H1 (cell line): ENCODE results near the gene SNX3. TPM values are rescaled to one million over a fixed set of nuclear protein-coding genes. Genes with fewer than 3 reads are reported as not detected.
"Not testable (repeated sequence)": the region's sequence is repeated elsewhere in the genome, so short reads cannot be mapped to it uniquely, and the experiment has no call there.

Source experiments
- CTCF ChIA-PET: fragments of 300-600 bp; sonication (Branson Sonifier 250); formaldehyde crosslinking; loops from one replicate; lab custom pipeline; 2021; ENCODE audit not compliant: partially characterized antibody; lab: Charles Lee
- POLR2A ChIA-PET: fragments of 300-600 bp; sonication (Branson Sonifier 250); formaldehyde crosslinking; loops from one replicate; lab custom pipeline; 2021; ENCODE audit warnings: inconsistent platforms; ENCODE audit not compliant: partially characterized antibody; lab: Charles Lee
- DNase-seq, 2 experiments: peaks; one replicate each; pipeline versions ENCODE4 v3.0.0 to v3.0.0-alpha.2; 2010 to 2022; ENCODE audit warnings: low spot score in 2 of 2, low read depth in 1 of 2, mixed read lengths in 1 of 2
- FAIRE-seq: peaks from 2 replicates; lab custom pipeline; 2011; peaks lifted over from hg19 to GRCh38; lab: Jason Lieb, UNC
- H2AFZ ChIP-seq: 2 replicates; pipeline ENCODE4 v1.8.1; 2012; ENCODE audit warnings: low read length, inconsistent platforms
- H2AK5ac ChIP-seq: 2 replicates; pipeline ENCODE4 v1.6.1; 2013; ENCODE audit warnings: low read depth, low read length
- H2BK120ac ChIP-seq: replicated peaks from 2 replicates; pipeline ENCODE3; 2013; ENCODE audit warnings: low read depth, low read length, inconsistent platforms
- H2BK12ac ChIP-seq: 2 replicates; pipeline ENCODE4 v1.6.1; 2013; ENCODE audit warnings: low read depth, low read length
- H2BK15ac ChIP-seq: 2 replicates; pipeline ENCODE4 v1.6.1; 2013; ENCODE audit warnings: low read length
- H2BK20ac ChIP-seq: 2 replicates; pipeline ENCODE4 v1.6.1; 2013; ENCODE audit warnings: low read length
- H2BK5ac ChIP-seq: 2 replicates; pipeline ENCODE4 v1.6.1; 2013; ENCODE audit warnings: low read depth, low read length
- H3K14ac ChIP-seq: 2 replicates; pipeline ENCODE4 v1.6.1; 2013; ENCODE audit warnings: inconsistent platforms; ENCODE audit not compliant: insufficient read length
- H3K18ac ChIP-seq: 2 replicates; pipeline ENCODE4 v1.6.1; 2013; ENCODE audit warnings: low read length; ENCODE audit errors: extremely low read depth
- H3K23ac ChIP-seq: 2 replicates; pipeline ENCODE4 v1.6.1; 2013; ENCODE audit warnings: inconsistent platforms; ENCODE audit not compliant: insufficient read length
- H3K23me2 ChIP-seq: 2 replicates; pipeline ENCODE4 v1.6.1; 2013; ENCODE audit warnings: low read depth, low read length
- H3K27ac ChIP-seq: 2 replicates; pipeline ENCODE4 v1.6.1; 2011; ENCODE audit warnings: low read depth, low read length, inconsistent platforms
- H3K27me3 ChIP-seq, 4 experiments: replicated peaks in 1 of 4; 1 replicate in 1 of 4; 2 replicates in 3 of 4; pipeline versions ENCODE4 v1.6.1 to v1.8.1; 2011 to 2013; ENCODE audit warnings: low read length in 3 of 4, mild to moderate bottlenecking in 3 of 4, inconsistent platforms in 2 of 4, mixed read lengths in 2 of 4, moderate library complexity in 1 of 4; ENCODE audit not compliant: control insufficient read depth in 3 of 4, insufficient read depth in 3 of 4; ENCODE audit errors: extremely low read depth in 1 of 4
- H3K36me3 ChIP-seq, 4 experiments: 2 replicates each; pipeline versions ENCODE4 v1.6.1 to v1.8.1; 2011 to 2013; ENCODE audit warnings: mild to moderate bottlenecking in 4 of 4, low read length in 3 of 4, moderate library complexity in 2 of 4, control low read depth in 1 of 4, inconsistent platforms in 1 of 4; ENCODE audit not compliant: insufficient read depth in 4 of 4, control insufficient read depth in 2 of 4
- H3K4ac ChIP-seq: replicated peaks from 2 replicates; pipeline ENCODE3; 2013; ENCODE audit warnings: low read length, low read depth, mixed read lengths, inconsistent platforms; ENCODE audit not compliant: insufficient read length
- H3K4me1 ChIP-seq, 4 experiments: replicated peaks in 1 of 4; 1 replicate in 1 of 4; 2 replicates in 3 of 4; pipeline versions ENCODE4 v1.6.1 to v1.8.1; 2011 to 2013; ENCODE audit warnings: low read length in 3 of 4, inconsistent platforms in 2 of 4, mixed read lengths in 1 of 4; ENCODE audit not compliant: insufficient read depth in 4 of 4, control insufficient read depth in 3 of 4
- H3K4me2 ChIP-seq, 2 experiments: 2 replicates each; pipeline versions ENCODE4 v1.6.1 to v1.8.1; 2011 to 2013; ENCODE audit warnings: low read depth in 2 of 2, low read length in 2 of 2, control low read depth in 1 of 2, inconsistent platforms in 1 of 2, mild to moderate bottlenecking in 1 of 2; ENCODE audit not compliant: insufficient read depth in 1 of 2
- H3K4me3 ChIP-seq, 4 experiments: fragments of 200-600, 300-600 bp in 1 of 4; sonication (generic), shearing (Covaris generic), sonication (Bioruptor Twin) in 1 of 4; 2 replicates each; pipeline versions ENCODE4 v1.5.1 to v1.8.1; 2011 to 2016; ENCODE audit warnings: low read length in 4 of 4, low read depth in 3 of 4, control low read depth in 2 of 4, inconsistent platforms in 2 of 4, mild to moderate bottlenecking in 2 of 4, mixed read lengths in 1 of 4, moderate library complexity in 1 of 4; ENCODE audit not compliant: insufficient read depth in 2 of 4; ENCODE audit errors: extremely low read depth in 1 of 4
- H3K56ac ChIP-seq: replicated peaks from 2 replicates; pipeline ENCODE3; 2013; ENCODE audit warnings: low read depth, mild to moderate bottlenecking, mixed read lengths, low read length, inconsistent platforms; ENCODE audit not compliant: insufficient read length
- H3K79me1 ChIP-seq: 2 replicates; pipeline ENCODE4 v1.6.1; 2013; ENCODE audit warnings: low read depth, low read length, control low read depth
- H3K79me2 ChIP-seq, 2 experiments: 2 replicates each; pipeline versions ENCODE4 v1.6.1 to v1.8.1; 2012 to 2013; ENCODE audit warnings: low read length in 2 of 2, mild to moderate bottlenecking in 2 of 2, inconsistent platforms in 1 of 2; ENCODE audit not compliant: insufficient read depth in 2 of 2, control insufficient read depth in 1 of 2
- H3K9ac ChIP-seq, 4 experiments: replicated peaks in 1 of 4; 1 replicate in 1 of 4; 2 replicates in 3 of 4; pipeline versions ENCODE4 v1.6.1 to v1.8.1; 2011 to 2013; ENCODE audit warnings: low read depth in 3 of 4, low read length in 3 of 4, control low read depth in 2 of 4, mild to moderate bottlenecking in 2 of 4, moderate library complexity in 2 of 4, inconsistent platforms in 1 of 4; ENCODE audit errors: extremely low read depth in 1 of 4
- H3K9me3 ChIP-seq, 2 experiments: 2 replicates each; pipeline versions ENCODE4 v1.6.1 to v1.8.1; 2012 to 2013; ENCODE audit warnings: mild to moderate bottlenecking in 2 of 2, moderate library complexity in 2 of 2, control low read depth in 1 of 2, inconsistent platforms in 1 of 2, low read depth in 1 of 2, low read length in 1 of 2, mixed read lengths in 1 of 2; ENCODE audit not compliant: insufficient read depth in 2 of 2
- H4K20me1 ChIP-seq, 2 experiments: replicated peaks in 1 of 2; 2 replicates each; pipeline versions ENCODE3 to v1.8.1; 2011 to 2013; ENCODE audit warnings: inconsistent platforms in 2 of 2, low read length in 2 of 2, mild to moderate bottlenecking in 1 of 2; ENCODE audit not compliant: insufficient read depth in 2 of 2, control insufficient read depth in 1 of 2
- H4K5ac ChIP-seq: 2 replicates; pipeline ENCODE4 v1.6.1; 2013; ENCODE audit warnings: low read length, low read depth, mixed read lengths, inconsistent platforms; ENCODE audit not compliant: insufficient read length
- H4K8ac ChIP-seq: 2 replicates; pipeline ENCODE4 v1.8.0; 2013; ENCODE audit warnings: mild to moderate bottlenecking, moderate library complexity, low read length, inconsistent platforms; ENCODE audit not compliant: insufficient read depth; ENCODE audit errors: extremely low read depth
- H4K91ac ChIP-seq: replicated peaks from 2 replicates; pipeline ENCODE3; 2013; ENCODE audit warnings: low read length, mixed read lengths, inconsistent platforms; ENCODE audit not compliant: insufficient read length
- WGBS, 2 experiments: shearing (Covaris generic) in 1 of 2; methylation state at CpG; one replicate each; pipeline versions ENCODE4 v1.1.6 to v1.1.7; 2013 to 2015; ENCODE audit warnings: low lambda C conversion rate in 2 of 2, mixed read lengths in 2 of 2, inconsistent platforms in 1 of 2, low coverage in 1 of 2, missing lambda C conversion rate in 1 of 2; ENCODE audit not compliant: insufficient replicate concordance in 2 of 2, insufficient coverage in 1 of 2, insufficient read length in 1 of 2; ENCODE audit errors: extremely low coverage in 1 of 2, missing lambda C conversion rate in 1 of 2; 5-methylcytosine and 5-hydroxymethylcytosine counted together
- polyA plus RNA-seq, 7 experiments: library from polyadenylated mRNA; depleted of rRNA in 3 of 7; stranded (reverse) in 5 of 7; unstranded in 2 of 7; fragments of >200 nt in 5 of 7; fragments of 200-250 nt in 2 of 7; gene quantifications; 1 replicate in 5 of 7; 2 replicates in 1 of 7; 4 replicates in 1 of 7; pipeline versions ENCODE4 v1.2.1 to v1.2.3, GENCODE V29; 2011 to 2013; ENCODE audit warnings: missing spikeins in 2 of 7, mixed read lengths in 2 of 7
- total RNA-seq: library from RNA; stranded (reverse); fragmentation: NEBNext Ultra II Directional; extraction: Animal tissue kit (Norgen Biotek cat#: 25700); gene quantifications from 2 replicates; pipeline ENCODE4 v1.2.1, GENCODE V29; 2021

SNX3 gene
- total and polyA plus RNA-seq, 2 of the 8 experiments (the other 6 are each of a cell fraction or from before 2014, with no cell fraction given): 72.5 to 150 TPM

DNA sequence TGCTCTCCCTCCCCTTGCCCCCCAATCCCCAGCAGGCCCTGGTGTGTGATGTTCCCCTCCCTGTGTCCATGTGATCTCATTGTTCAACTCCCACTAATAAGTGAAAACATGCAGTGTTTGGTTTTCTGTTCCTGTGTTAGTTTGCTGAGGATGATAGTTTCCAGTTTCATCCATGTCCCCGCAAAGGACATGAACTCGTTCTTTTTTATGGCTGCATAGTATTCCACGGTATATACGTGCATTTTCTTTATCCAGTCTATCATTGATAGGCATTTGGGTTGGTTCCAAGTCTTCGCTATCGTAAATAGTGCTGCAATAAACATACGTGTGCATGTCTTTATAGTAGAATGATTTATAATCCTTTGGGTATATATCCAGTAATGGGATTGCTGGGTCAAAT lies 15.7 kb downstream of the SNX3 start:
- H3K79me2 ChIP-seq, H3K4me3 ChIP-seq, H3K27me3 ChIP-seq, H3K36me3 ChIP-seq, H4K5ac ChIP-seq, FAIRE-seq, H3K23me2 ChIP-seq, H4K20me1 ChIP-seq, H2BK120ac ChIP-seq, CTCF ChIA-PET, DNase-seq, H3K4me1 ChIP-seq, H3K9ac ChIP-seq, H3K18ac ChIP-seq, H3K79me1 ChIP-seq, H3K56ac ChIP-seq, H3K4ac ChIP-seq, H4K8ac ChIP-seq, H2BK20ac ChIP-seq, H2BK5ac ChIP-seq, H3K23ac ChIP-seq, H3K14ac ChIP-seq, H3K4me2 ChIP-seq, H2AK5ac ChIP-seq, H2AFZ ChIP-seq, H2BK12ac ChIP-seq, H3K27ac ChIP-seq, POLR2A ChIA-PET, H3K9me3 ChIP-seq, H2BK15ac ChIP-seq, H4K91ac ChIP-seq: not testable (repeated sequence)
- 97% methylated on average over 7 of the region's 7 CpGs; no CpG with 5 or more reads in 1 of the 2 experiments for WGBS, 2 experiments
